T-helper 2 cell (primary cell): ENCODE results near the gene PDXP.
"Not testable (repeated sequence)": the region's sequence is repeated elsewhere in the genome, so short reads cannot be mapped to it uniquely, and the experiment has no call there.

Experiments
- DNase-seq, 5 experiments: peaks; one replicate each; pipeline versions ENCODE4 v3.0.0 to v3.0.0-alpha.2; 2012 to 2022
- total RNA-seq, 2 donors: gene quantifications; one replicate each; lab custom pipeline; 2026; lab: John Stamatoyannopoulos, UW

Gene PDXP, protein sequence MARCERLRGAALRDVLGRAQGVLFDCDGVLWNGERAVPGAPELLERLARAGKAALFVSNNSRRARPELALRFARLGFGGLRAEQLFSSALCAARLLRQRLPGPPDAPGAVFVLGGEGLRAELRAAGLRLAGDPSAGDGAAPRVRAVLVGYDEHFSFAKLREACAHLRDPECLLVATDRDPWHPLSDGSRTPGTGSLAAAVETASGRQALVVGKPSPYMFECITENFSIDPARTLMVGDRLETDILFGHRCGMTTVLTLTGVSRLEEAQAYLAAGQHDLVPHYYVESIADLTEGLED
- 0.20 to 0.31 reads per million in 2 donors for total RNA-seq

GRCh38 chr22:37658133-37659065, at the start of gene PDXP:
PDXP (plus strand) TSS chr22:37658723; CDS start chr22:37658783, 60 bp downstream.
- peak; percentile 96 to 100 (median 97) for DNase-seq

GRCh38 chr22:37609240-37610152, 49.0 kb upstream of the PDXP start:
- no peak for DNase-seq

GRCh38 chr22:37610153-37610475, 48.4 kb upstream of the PDXP start:
- not testable (repeated sequence) for DNase-seq

GRCh38 chr22:37610480-37611129, 47.9 kb upstream of the PDXP start:
- DNase-seq = no peak

- DNase-seq = no peak
Observed at GRCh38 chr22:37611207-37611606, 47.3 kb upstream of the PDXP start.

- DNase-seq = no peak
Observed at GRCh38 chr22:37616201-37617083, 42.1 kb upstream of the PDXP start.

- DNase-seq = no peak
Observed at GRCh38 chr22:37617431-37617830, 41.1 kb upstream of the PDXP start.

DNA sequence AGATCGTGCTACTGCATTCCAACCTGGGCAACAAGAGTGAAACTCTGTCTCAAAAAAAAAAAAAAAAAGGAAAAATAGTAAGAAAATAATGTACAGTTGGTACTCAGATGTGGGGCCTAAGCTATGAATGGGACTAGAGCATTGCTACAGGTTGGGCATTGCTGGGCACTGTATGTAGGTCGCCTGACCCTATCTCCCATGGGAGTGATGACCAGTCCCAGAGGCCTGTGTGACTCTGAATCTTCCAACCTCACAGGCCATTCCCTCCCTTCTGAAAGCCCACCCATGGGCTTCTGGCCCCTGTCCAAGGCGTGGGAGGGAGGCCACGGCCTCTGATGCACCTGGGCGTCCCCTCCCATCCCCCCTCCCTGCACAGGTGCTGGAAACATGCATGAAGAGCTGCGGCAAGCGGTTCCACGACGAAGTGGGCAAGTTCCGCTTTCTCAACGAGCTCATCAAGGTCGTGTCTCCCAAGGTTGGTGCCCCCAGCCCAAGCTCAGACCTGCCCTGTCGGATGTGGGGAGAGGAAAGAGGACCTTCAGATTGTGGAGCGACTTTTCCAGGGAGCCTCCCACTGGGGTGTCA, 40.4 kb upstream of the PDXP start:
- no peak for DNase-seq

- DNase-seq = no peak
Observed at GRCh38 chr22:37618674-37619073, 39.8 kb upstream of the PDXP start.

DNA sequence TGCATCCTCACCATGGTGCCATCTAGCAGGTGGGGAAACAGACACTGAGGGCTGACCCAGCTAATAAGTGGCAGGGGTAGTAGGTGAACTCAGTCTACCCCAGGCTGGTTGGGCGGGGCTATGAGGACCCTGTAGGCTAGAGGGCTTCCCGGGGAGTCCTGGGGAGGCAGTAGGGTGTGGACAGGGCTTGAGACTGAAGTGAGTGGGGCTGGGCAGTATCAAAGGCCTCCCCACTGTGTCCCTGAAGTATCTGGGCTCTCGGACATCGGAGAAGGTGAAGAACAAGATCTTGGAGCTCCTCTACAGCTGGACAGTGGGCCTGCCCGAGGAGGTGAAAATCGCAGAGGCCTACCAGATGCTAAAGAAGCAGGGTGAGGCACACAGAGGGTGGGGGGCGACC, 38.5 kb upstream of the PDXP start:
- DNase-seq = no peak

DNA sequence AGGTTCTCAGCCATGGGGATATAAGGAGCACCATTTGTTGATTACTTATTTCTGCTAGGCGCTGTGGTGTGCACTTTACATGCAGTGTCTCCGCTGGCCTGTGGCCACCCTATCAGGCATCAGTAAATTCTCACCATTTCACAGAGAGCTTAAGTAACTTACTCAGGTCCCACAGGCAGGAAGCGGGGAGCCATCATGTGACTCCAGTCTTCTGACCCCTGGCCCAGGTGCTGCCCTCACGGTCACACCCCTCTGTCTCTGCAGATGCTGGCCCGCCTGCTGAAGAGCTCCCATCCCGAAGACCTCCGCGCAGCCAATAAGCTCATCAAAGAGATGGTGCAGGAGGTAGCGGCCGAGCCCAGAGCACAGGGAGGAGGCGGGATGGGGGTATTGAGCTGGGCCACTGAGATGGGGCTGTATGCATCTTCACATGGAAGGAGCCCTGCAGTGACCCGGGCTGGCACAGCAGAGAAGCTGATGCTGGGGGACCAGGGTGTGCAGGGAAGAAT, 37.1 kb upstream of the PDXP start:
- no peak for DNase-seq

DNA sequence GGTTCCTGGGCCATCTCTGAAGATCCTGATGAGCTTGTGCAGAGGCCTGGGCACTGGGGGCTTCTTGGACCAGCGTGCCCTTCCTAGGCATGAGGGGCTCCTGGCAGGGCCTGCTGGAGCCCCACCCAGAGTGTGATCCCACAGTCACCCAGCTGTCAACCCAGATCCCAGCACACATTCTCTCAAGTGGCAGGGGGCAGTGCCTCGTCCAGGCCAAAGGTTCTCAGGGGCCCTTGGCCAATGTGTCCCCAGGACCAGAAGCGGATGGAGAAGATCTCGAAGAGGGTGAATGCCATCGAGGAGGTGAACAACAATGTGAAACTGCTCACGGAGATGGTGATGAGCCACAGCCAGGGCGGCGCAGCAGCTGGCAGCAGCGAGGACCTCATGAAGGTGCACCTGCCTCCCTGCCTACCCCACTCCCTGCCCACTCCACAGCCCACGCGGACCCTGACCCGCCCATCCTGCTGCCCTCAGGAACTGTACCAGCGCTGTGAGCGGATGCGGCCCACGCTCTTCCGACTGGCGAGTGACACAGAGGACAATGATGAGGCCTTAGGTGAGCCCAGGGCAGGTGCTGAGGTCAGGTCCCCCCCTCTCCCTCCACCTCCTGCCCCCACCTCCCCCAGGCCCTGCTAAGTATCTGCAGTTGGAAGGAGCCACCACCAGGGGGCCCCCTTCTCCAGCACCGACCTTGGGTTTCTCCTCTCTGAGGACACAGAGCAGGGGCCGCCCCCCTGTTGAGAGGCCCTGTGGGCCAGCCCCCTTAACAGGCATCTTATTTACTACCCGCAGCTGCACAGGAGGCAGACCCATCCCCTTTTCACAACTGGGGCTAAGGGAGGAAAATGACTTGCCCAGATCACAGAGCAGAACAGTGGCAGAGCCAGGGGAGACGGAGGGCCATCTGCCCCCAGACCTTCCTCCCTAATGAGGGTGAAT, 35.2 kb upstream of the PDXP start:
- peak; percentile 63 to 72 (median 67) for DNase-seq

GRCh38 chr22:37624017-37624365, 34.5 kb upstream of the PDXP start:
- DNase-seq = no peak

GRCh38 chr22:37624876-37625275, 33.6 kb upstream of the PDXP start:
- DNase-seq = no peak

DNA sequence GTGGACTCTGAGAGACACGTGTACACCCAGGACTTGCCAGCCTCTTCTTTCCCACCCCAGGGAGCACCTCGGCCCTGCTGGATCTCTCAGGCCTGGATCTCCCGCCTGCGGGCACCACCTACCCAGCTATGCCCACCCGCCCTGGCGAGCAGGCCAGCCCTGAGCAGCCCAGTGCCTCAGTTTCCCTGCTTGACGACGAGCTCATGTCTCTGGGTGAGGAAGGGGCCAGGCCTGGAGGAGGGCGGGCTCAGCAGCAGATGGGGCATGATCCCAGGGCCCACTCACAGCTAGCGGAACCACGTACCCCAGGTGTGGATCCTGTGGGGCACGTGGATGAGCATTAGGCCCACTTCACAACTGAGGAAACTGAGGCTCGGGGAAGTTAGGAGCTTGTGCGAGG, 32.8 kb upstream of the PDXP start:
- DNase-seq = no peak

- no peak for DNase-seq
Observed at GRCh38 chr22:37626144-37626543, 32.4 kb upstream of the PDXP start.

- DNase-seq = no peak
Observed at GRCh38 chr22:37626556-37627075, 31.9 kb upstream of the PDXP start.

- DNase-seq = no peak
Observed at GRCh38 chr22:37627121-37627520, 31.4 kb upstream of the PDXP start.

- DNase-seq = peak in 4 of 5 experiments; percentile 22 to 86 (median 56)
Observed at GRCh38 chr22:37627545-37627944, 31.0 kb upstream of the PDXP start.
